Measurements from ENCODE around the gene AGPAT2. TPM values are rescaled to one million over a fixed set of nuclear protein-coding genes. Genes with fewer than 3 reads are reported as not detected.

The AGPAT2 gene
- total RNA-seq, 2 donors from 2014 or later = 50.2 to 66.8 TPM

DNA sequence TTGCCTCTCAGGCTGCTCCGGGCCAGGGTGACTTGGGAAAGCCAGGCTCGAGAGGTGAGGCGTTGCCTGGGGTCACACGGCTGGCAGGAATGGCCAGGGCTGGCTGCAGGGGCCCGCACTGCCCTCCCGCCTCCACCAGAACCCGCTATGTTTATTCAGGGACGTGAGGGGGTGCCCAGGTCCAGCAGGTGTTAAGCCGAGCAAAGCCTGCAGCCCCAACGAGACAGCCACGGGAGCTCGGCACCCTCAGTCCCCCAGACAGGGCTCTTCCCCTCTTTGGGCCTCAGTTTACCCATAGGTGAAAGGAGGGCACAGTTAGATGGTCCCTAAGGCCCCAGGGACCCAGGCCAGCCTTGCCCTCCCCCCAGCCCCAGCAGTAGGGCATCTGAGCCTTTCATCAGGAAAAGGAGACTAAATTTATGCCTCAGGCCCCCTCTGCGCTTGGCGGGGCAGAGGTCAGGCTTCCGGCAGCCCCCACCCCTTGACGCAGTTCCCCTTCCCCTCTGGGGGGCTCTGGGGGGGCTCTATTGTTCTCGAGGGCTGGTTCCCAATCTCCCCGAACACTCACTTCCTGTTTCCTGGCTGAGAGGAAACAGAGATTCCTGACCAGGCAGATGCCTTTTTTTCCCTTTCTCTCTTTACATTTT, 31.6 kb downstream of the AGPAT2 start:
- no peak for ATAC-seq (ENCODE audit: insufficient number of reproducible peaks, low FRiP score, low read depth)
- H3K27ac ChIP-seq = no peak overlapping the region

DNA sequence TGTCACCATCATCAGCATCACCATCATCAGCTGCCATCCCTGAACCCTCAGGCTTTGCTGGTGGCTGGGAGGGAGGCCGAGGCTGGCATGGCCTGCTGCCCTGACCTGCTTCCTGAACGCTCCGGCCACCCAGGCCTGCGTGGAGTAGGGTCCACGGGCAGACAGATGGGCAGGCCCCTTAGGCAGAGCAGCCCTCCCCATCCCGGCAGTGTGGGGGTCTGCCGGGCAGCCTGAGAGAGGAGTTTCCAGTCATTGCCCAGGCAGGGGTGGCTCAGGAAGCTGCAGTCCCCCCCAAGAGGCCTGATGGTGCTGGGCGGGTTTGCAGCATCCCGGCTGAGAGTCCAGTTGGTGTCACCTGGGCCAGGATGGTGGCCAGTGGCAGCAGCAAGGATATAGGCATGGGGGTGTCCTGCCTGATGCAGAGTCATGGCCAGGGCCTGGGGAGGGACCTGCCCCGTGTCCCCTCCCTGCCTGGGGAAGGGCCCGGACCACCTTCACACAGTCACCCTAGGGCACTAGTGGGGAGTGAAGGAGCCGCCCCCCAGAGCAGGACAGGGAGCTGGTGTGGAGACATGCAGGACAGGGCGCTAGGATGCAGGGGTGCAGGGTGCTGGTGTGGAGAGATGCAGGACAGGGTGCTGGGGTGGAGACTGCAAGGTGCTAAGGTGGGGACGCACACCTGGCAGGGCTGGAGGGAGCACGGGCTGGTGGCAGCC, 32.3 kb downstream of the AGPAT2 start:
- no peaks in the 10 kb centered on the region for H3K27me3 ChIP-seq (replicated peaks; ENCODE audit: insufficient read depth)
- DNase-seq (ENCODE audit: low spot score) (no peak), ATAC-seq (ENCODE audit: insufficient number of reproducible peaks, low FRiP score, low read depth) (no peak)
- no peaks in the 10 kb centered on the region for H3K9me3 ChIP-seq
- H3K36me3 ChIP-seq = no peaks in the 10 kb centered on the region
- TF ChIP-seq, protein P1, sequence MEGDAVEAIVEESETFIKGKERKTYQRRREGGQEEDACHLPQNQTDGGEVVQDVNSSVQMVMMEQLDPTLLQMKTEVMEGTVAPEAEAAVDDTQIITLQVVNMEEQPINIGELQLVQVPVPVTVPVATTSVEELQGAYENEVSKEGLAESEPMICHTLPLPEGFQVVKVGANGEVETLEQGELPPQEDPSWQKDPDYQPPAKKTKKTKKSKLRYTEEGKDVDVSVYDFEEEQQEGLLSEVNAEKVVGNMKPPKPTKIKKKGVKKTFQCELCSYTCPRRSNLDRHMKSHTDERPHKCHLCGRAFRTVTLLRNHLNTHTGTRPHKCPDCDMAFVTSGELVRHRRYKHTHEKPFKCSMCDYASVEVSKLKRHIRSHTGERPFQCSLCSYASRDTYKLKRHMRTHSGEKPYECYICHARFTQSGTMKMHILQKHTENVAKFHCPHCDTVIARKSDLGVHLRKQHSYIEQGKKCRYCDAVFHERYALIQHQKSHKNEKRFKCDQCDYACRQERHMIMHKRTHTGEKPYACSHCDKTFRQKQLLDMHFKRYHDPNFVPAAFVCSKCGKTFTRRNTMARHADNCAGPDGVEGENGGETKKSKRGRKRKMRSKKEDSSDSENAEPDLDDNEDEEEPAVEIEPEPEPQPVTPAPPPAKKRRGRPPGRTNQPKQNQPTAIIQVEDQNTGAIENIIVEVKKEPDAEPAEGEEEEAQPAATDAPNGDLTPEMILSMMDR (IDR thresholded peaks at IDR 0.05) = no peak
- no peak overlapping the region for H3K27ac ChIP-seq
- no peak overlapping the region for H3K4me3 ChIP-seq
- no peaks in the 10 kb centered on the region for H3K4me1 ChIP-seq (ENCODE audit: control insufficient read depth in 1 of 2, low read depth in 2 of 2)

More for the DNA sequence above, 31.6 kb downstream of the AGPAT2 start:
- H3K4me1 ChIP-seq (ENCODE audit: control insufficient read depth in 1 of 2, low read depth in 2 of 2) = no peaks in the 10 kb centered on the region
- no peak overlapping the region for H3K4me3 ChIP-seq
- TF ChIP-seq, protein P1 (IDR thresholded peaks at IDR 0.05) = no peak
- no peaks in the 10 kb centered on the region for H3K9me3 ChIP-seq
- H3K27me3 ChIP-seq (replicated peaks; ENCODE audit: insufficient read depth) = no peaks in the 10 kb centered on the region
- H3K36me3 ChIP-seq = no peaks in the 10 kb centered on the region
- no peak for DNase-seq (ENCODE audit: low spot score)

DNA sequence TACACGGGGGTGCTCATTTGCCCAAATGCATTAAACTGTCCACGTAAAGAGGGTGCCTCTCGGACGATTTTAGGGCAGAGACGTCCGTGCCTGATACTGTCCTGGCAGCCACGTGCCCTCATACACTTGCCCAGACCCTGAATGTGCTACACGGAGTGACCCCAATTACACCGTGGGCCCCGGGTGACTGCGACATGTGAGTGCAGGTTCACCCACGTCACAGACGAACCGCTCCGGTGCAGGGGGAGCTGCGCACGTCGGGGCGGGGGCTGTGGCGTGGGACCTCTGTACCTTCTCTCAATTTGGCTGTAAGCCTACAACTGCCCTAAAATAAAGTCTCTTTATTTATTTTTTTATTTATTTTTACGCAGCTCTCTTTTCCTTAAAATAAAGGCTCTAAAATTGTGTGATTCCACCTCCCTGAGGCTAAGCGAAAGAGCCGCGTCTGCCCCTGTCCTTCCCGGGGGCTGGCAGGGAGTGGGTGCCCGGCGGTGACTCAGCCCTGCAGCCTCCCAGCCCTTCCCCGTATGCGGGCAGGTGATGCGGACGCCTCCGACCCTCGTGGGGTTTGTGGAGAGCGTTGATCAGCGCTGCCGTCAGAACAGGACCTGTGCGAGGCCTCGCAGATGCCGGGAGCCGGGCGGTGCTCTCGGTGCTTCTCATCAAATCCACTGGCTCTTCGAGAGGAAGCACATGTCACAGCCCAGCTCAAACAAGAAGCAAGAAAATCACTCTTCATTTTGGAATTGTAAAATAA, 33.8 kb downstream of the AGPAT2 start:
- TF ChIP-seq, protein P1 (IDR thresholded peaks at IDR 0.05) = no peak
- no peak overlapping the region for H3K27ac ChIP-seq
- no peaks in the 10 kb centered on the region for H3K36me3 ChIP-seq
- H3K9me3 ChIP-seq = no peaks in the 10 kb centered on the region
- ATAC-seq (ENCODE audit: insufficient number of reproducible peaks, low FRiP score, low read depth) (no peak), DNase-seq (ENCODE audit: low spot score) (no peak)
- H3K27me3 ChIP-seq (replicated peaks; ENCODE audit: insufficient read depth) = no peaks in the 10 kb centered on the region
- no peaks in the 10 kb centered on the region for H3K4me1 ChIP-seq (ENCODE audit: control insufficient read depth in 1 of 2, low read depth in 2 of 2)
- H3K4me3 ChIP-seq = no peak overlapping the region

DNA sequence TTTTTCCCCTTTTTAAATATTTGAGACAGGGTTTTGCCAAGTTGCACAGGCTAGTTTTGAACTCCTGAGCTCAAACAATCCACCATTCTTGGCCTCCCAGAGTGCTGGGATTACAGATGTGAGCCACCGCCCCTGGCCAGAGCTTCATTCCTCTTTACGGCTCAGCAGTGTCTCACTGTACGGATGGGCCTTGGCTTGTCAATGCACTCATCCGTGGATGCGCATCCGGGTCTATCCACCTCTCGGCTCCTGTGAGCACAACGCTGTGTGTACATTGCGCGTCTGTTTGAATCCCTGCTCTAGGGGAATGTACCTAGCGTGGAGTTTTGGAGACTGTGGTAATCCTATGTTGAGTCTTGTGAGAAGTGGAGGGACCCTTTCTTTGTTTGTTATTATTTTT, 35.4 kb downstream of the AGPAT2 start:
- H3K4me1 ChIP-seq (ENCODE audit: control insufficient read depth in 1 of 2, low read depth in 2 of 2) = no peaks in the 10 kb centered on the region
- DNase-seq (ENCODE audit: low spot score) = no peak
- H3K27ac ChIP-seq = no peak overlapping the region
- no peaks in the 10 kb centered on the region for H3K36me3 ChIP-seq
- H3K4me3 ChIP-seq = no peak overlapping the region
- H3K9me3 ChIP-seq = no peaks in the 10 kb centered on the region
- TF ChIP-seq, protein P1 (IDR thresholded peaks at IDR 0.05) = no peak
- no peaks in the 10 kb centered on the region for H3K27me3 ChIP-seq (replicated peaks; ENCODE audit: insufficient read depth)
- no peak for ATAC-seq (ENCODE audit: insufficient number of reproducible peaks, low FRiP score, low read depth)

DNA sequence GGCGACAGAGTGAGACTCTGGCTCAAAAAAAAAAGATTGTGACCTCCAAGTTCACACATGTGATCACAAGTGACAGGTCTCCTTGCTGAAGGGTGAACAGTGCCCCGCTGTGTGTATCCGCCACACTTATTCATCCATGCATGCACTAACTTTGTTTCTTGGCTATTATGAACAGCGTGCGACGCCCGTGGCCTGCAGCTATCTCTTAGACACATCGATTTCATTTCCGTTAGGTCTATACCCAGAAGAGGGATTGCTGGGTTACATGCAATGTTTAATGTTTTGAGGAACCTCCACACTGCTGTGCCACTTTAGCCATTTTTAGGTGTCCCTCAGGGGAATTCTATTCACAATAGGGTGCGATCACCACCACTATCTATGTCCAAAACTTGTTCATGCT, 36.6 kb downstream of the AGPAT2 start:
- no peak overlapping the region for H3K4me3 ChIP-seq
- no peaks in the 10 kb centered on the region for H3K9me3 ChIP-seq
- no peaks in the 10 kb centered on the region for H3K36me3 ChIP-seq
- DNase-seq (ENCODE audit: low spot score) (no peak), ATAC-seq (ENCODE audit: insufficient number of reproducible peaks, low FRiP score, low read depth) (no peak)
- TF ChIP-seq, protein P1 (IDR thresholded peaks at IDR 0.05) = no peak
- H3K27me3 ChIP-seq (replicated peaks; ENCODE audit: insufficient read depth) = no peaks in the 10 kb centered on the region
- no peak overlapping the region for H3K27ac ChIP-seq
- no peaks in the 10 kb centered on the region for H3K4me1 ChIP-seq (ENCODE audit: control insufficient read depth in 1 of 2, low read depth in 2 of 2)

All from thoracic aorta (tissue), 2 donors.